Measurements from ENCODE around the gene FBL. TPM values are rescaled to one million over a fixed set of nuclear protein-coding genes. Genes with fewer than 3 reads are reported as not detected.
"Not testable (repeated sequence)": the region's sequence is repeated elsewhere in the genome, so short reads cannot be mapped to it uniquely, and the experiment has no call there.

The FBL gene
- 208 TPM for total RNA-seq
- polyA plus RNA-seq = 185 TPM
- long read RNA-seq, donor 1, transcript FBL-201 (9 exons, 1,160 nt) = major isoform, 6 of 6 reads
- long read RNA-seq, donor 1, partial matches to known transcripts = 0 of 6 reads
- long read RNA-seq, donor 1, other reads (novel, unspliced or antisense) = 0 of 6 reads
- long read RNA-seq, donor 2, transcript FBL-210 (5 exons, 1,400 nt) = minor isoform, 5 of 186 reads
- long read RNA-seq, donor 2, transcript FBL-201 (9 exons, 1,160 nt) = major isoform, 109 of 186 reads
- long read RNA-seq, donor 2, partial matches to known transcripts = 47 of 186 reads
- long read RNA-seq, donor 2, other reads (novel, unspliced or antisense) = 23 of 186 reads
- long read RNA-seq, donor 3, transcript FBL-201 (9 exons, 1,160 nt) = major isoform, 85 of 154 reads
- long read RNA-seq, donor 3, partial matches to known transcripts = 59 of 154 reads
- long read RNA-seq, donor 3, other reads (novel, unspliced or antisense) = 9 of 154 reads
- long read RNA-seq, donor 4, transcript FBL-201 (9 exons, 1,160 nt) = major isoform, 22 of 56 reads
- long read RNA-seq, donor 4, partial matches to known transcripts = 29 of 56 reads
- long read RNA-seq, donor 4, other reads (novel, unspliced or antisense) = 5 of 56 reads
- long read RNA-seq, donor 5, transcript FBL-201 (9 exons, 1,160 nt) = major isoform, 89 of 217 reads
- long read RNA-seq, donor 5, partial matches to known transcripts = 97 of 217 reads
- long read RNA-seq, donor 5, other reads (novel, unspliced or antisense) = 28 of 217 reads
- long read RNA-seq, donor 6, transcript FBL-201 (9 exons, 1,160 nt) = major isoform, 51 of 73 reads
- long read RNA-seq, donor 6, partial matches to known transcripts = 10 of 73 reads
- long read RNA-seq, donor 6, other reads (novel, unspliced or antisense) = 10 of 73 reads
- long read RNA-seq, donor 7, transcript FBL-201 (9 exons, 1,160 nt) = major isoform, 53 of 105 reads
- long read RNA-seq, donor 7, partial matches to known transcripts = 35 of 105 reads
- long read RNA-seq, donor 7, other reads (novel, unspliced or antisense) = 16 of 105 reads
- long read RNA-seq, donor 8, transcript FBL-201 (9 exons, 1,160 nt) = major isoform, 14 of 14 reads
- long read RNA-seq, donor 8, partial matches to known transcripts = 0 of 14 reads
- long read RNA-seq, donor 8, other reads (novel, unspliced or antisense) = 0 of 14 reads
- long read RNA-seq, donor 9, transcript FBL-201 (9 exons, 1,160 nt) = major isoform, 34 of 56 reads
- long read RNA-seq, donor 9, partial matches to known transcripts = 16 of 56 reads
- long read RNA-seq, donor 9, other reads (novel, unspliced or antisense) = 6 of 56 reads
- long read RNA-seq, donor 10, transcript FBL-201 (9 exons, 1,160 nt) = major isoform, 27 of 47 reads
- long read RNA-seq, donor 10, partial matches to known transcripts = 14 of 47 reads
- long read RNA-seq, donor 10, other reads (novel, unspliced or antisense) = 5 of 47 reads

GRCh38 chr19:39845933-39846677 is at the start of gene FBL:
Gene FBL, minus strand, starts transcription at chr19:39846379. Its CDS starts 79 bp downstream, at chr19:39846300.
- DNase-seq (ENCODE audit: low read depth in 6 of 9, low spot score in 9 of 9) = peak; percentile 76 to 96 (median 92)
- no peaks in the 10 kb centered on the region for H3K9me3 ChIP-seq (ENCODE audit: control insufficient read depth in 2 of 2, insufficient read depth in 1 of 2, low read length in 1 of 2)
- H3K4me1 ChIP-seq (ENCODE audit: control insufficient read depth in 2 of 2, insufficient read depth in 2 of 2, low read length in 2 of 2) = peaks cover 18 to 27% of the 10 kb centered on the region in 2 donors

GRCh38 chr19:39895096-39895495 is 48.9 kb upstream of the FBL start:
- H3K27me3 ChIP-seq (ENCODE audit: control insufficient read depth in 2 of 2, insufficient read depth in 1 of 2, low read length in 1 of 2) = peaks cover 0 to 19% of the 10 kb centered on the region in 2 donors
- 98% methylated on average over 11 of the region's 11 CpGs for WGBS
- H3K36me3 ChIP-seq (ENCODE audit: control insufficient read depth in 2 of 2, insufficient read depth in 2 of 2, low read length in 1 of 2); H3K4me3 ChIP-seq (ENCODE audit: low read length in 2 of 2); DNase-seq (ENCODE audit: low read depth in 6 of 9, low spot score in 9 of 9); H3K4me1 ChIP-seq (ENCODE audit: control insufficient read depth in 2 of 2, insufficient read depth in 2 of 2, low read length in 2 of 2); H3K9me3 ChIP-seq (ENCODE audit: control insufficient read depth in 2 of 2, insufficient read depth in 1 of 2, low read length in 1 of 2); H3K27ac ChIP-seq (ENCODE audit: low read depth in 1 of 2, low read length in 1 of 2): not testable (repeated sequence)

More at GRCh38 chr19:39845933-39846677, at the start of gene FBL:
- Histone ChIP-seq H3K36me3 (ENCODE audit: control insufficient read depth in 2 of 2, insufficient read depth in 2 of 2, low read length in 1 of 2) (no peaks in the 10 kb centered on the region), H3K27ac (ENCODE audit: low read depth in 1 of 2, low read length in 1 of 2) (peak within 1 kb of the TSS; percentile 72 to 79), H3K4me3 (ENCODE audit: low read length in 2 of 2) (peak within 1 kb of the TSS; percentile 83), H3K27me3 (ENCODE audit: control insufficient read depth in 2 of 2, insufficient read depth in 1 of 2, low read length in 1 of 2) (no peaks in the 10 kb centered on the region)
- under 1% methylated on average over 57 of the region's 57 CpGs for WGBS

GRCh38 chr19:39894236-39894606 is 48.0 kb upstream of the FBL start:
- H3K9me3 ChIP-seq (ENCODE audit: control insufficient read depth in 2 of 2, insufficient read depth in 1 of 2, low read length in 1 of 2); DNase-seq (ENCODE audit: low read depth in 6 of 9, low spot score in 9 of 9); H3K36me3 ChIP-seq (ENCODE audit: control insufficient read depth in 2 of 2, insufficient read depth in 2 of 2, low read length in 1 of 2); H3K27ac ChIP-seq (ENCODE audit: low read depth in 1 of 2, low read length in 1 of 2); H3K4me3 ChIP-seq (ENCODE audit: low read length in 2 of 2); H3K4me1 ChIP-seq (ENCODE audit: control insufficient read depth in 2 of 2, insufficient read depth in 2 of 2, low read length in 2 of 2): not testable (repeated sequence)
- WGBS = 90% methylated on average over 13 of the region's 16 CpGs
- peaks cover 0 to 19% of the 10 kb centered on the region in 2 donors for H3K27me3 ChIP-seq (ENCODE audit: control insufficient read depth in 2 of 2, insufficient read depth in 1 of 2, low read length in 1 of 2)

- not testable (repeated sequence) for H3K27ac ChIP-seq (ENCODE audit: low read depth in 1 of 2, low read length in 1 of 2); H3K36me3 ChIP-seq (ENCODE audit: control insufficient read depth in 2 of 2, insufficient read depth in 2 of 2, low read length in 1 of 2); H3K4me3 ChIP-seq (ENCODE audit: low read length in 2 of 2); H3K9me3 ChIP-seq (ENCODE audit: control insufficient read depth in 2 of 2, insufficient read depth in 1 of 2, low read length in 1 of 2); H3K4me1 ChIP-seq (ENCODE audit: control insufficient read depth in 2 of 2, insufficient read depth in 2 of 2, low read length in 2 of 2); DNase-seq (ENCODE audit: low read depth in 6 of 9, low spot score in 9 of 9)
- 67% methylated on average over 25 of the region's 29 CpGs for WGBS
- peaks cover 0 to 19% of the 10 kb centered on the region in 2 donors for H3K27me3 ChIP-seq (ENCODE audit: control insufficient read depth in 2 of 2, insufficient read depth in 1 of 2, low read length in 1 of 2)
Observed at GRCh38 chr19:39893366-39894235, 47.4 kb upstream of the FBL start.

GRCh38 chr19:39892506-39892902 is 46.3 kb upstream of the FBL start:
- H3K27me3 ChIP-seq (ENCODE audit: control insufficient read depth in 2 of 2, insufficient read depth in 1 of 2, low read length in 1 of 2) = peaks cover 0 to 19% of the 10 kb centered on the region in 2 donors
- H3K36me3 ChIP-seq (ENCODE audit: control insufficient read depth in 2 of 2, insufficient read depth in 2 of 2, low read length in 1 of 2); H3K4me3 ChIP-seq (ENCODE audit: low read length in 2 of 2); DNase-seq (ENCODE audit: low read depth in 6 of 9, low spot score in 9 of 9); H3K4me1 ChIP-seq (ENCODE audit: control insufficient read depth in 2 of 2, insufficient read depth in 2 of 2, low read length in 2 of 2); H3K27ac ChIP-seq (ENCODE audit: low read depth in 1 of 2, low read length in 1 of 2); H3K9me3 ChIP-seq (ENCODE audit: control insufficient read depth in 2 of 2, insufficient read depth in 1 of 2, low read length in 1 of 2): not testable (repeated sequence)
- 85% methylated on average over 5 of the region's 5 CpGs for WGBS

- peaks cover 0 to 19% of the 10 kb centered on the region in 2 donors for H3K27me3 ChIP-seq (ENCODE audit: control insufficient read depth in 2 of 2, insufficient read depth in 1 of 2, low read length in 1 of 2)
- H3K36me3 ChIP-seq (ENCODE audit: control insufficient read depth in 2 of 2, insufficient read depth in 2 of 2, low read length in 1 of 2); H3K27ac ChIP-seq (ENCODE audit: low read depth in 1 of 2, low read length in 1 of 2); H3K4me1 ChIP-seq (ENCODE audit: control insufficient read depth in 2 of 2, insufficient read depth in 2 of 2, low read length in 2 of 2); H3K9me3 ChIP-seq (ENCODE audit: control insufficient read depth in 2 of 2, insufficient read depth in 1 of 2, low read length in 1 of 2); H3K4me3 ChIP-seq (ENCODE audit: low read length in 2 of 2); DNase-seq (ENCODE audit: low read depth in 6 of 9, low spot score in 9 of 9): not testable (repeated sequence)
- 67% methylated on average over 64 of the region's 64 CpGs for WGBS
Observed at GRCh38 chr19:39891660-39892505, 45.7 kb upstream of the FBL start.
